IMR-90 (cell line): Measurements from ENCODE around the gene GATA5. TPM values are rescaled to one million over a fixed set of nuclear protein-coding genes. Genes with fewer than 3 reads are reported as not detected.

ENCODE experiments used
- ATAC-seq: fragments of 200-7000 bp; cut with Tn5 transposase; 2 replicates; pipeline ENCODE4 v1.9.1; 2020; ENCODE audit warnings: low read depth, mild to moderate bottlenecking, moderate library complexity
- BruUV-seq: library from RNA; stranded (reverse); fragments of 400-500 nt; replicated peaks from 2 replicates; lab custom pipeline; 2021; lab: Mats Ljungman, UMichigan
- CTCF ChIA-PET: fragments of 300-600 bp; formaldehyde crosslinking; extraction: SDS; loops from one replicate; lab custom pipeline; 2021; ENCODE audit warnings: antibody characterized with exemption; lab: Yijun Ruan, JAX
- POLR2A ChIA-PET: fragments of 300-600 bp; sonication (Branson Sonifier 250); formaldehyde crosslinking; loops from one replicate; lab custom pipeline; 2022; ENCODE audit warnings: antibody characterized with exemption; ENCODE audit not compliant: unreplicated experiment; lab: Charles Lee
- DNase-seq: peaks from one replicate; pipeline ENCODE4 v3.0.0; 2013
- H2AFZ ChIP-seq: replicated peaks from 2 replicates; pipeline ENCODE3; 2013; ENCODE audit warnings: low read length, mild to moderate bottlenecking; ENCODE audit not compliant: poor library complexity
- H2AK5ac ChIP-seq: 2 replicates; pipeline ENCODE4 v1.6.1; 2013; ENCODE audit warnings: low read depth, low read length, inconsistent platforms
- H2AK9ac ChIP-seq: replicated peaks from 2 replicates; pipeline ENCODE3; 2013; ENCODE audit warnings: mild to moderate bottlenecking, low read depth, low read length, moderate library complexity; ENCODE audit not compliant: poor library complexity
- H2BK120ac ChIP-seq: 2 replicates; pipeline ENCODE4 v1.6.1; 2013; ENCODE audit warnings: low read depth, low read length, inconsistent platforms
- H2BK15ac ChIP-seq: 3 replicates; pipeline ENCODE4 v1.6.1; 2013; ENCODE audit warnings: low read depth, low read length, inconsistent platforms
- H2BK20ac ChIP-seq: 2 replicates; pipeline ENCODE4 v1.6.1; 2013; ENCODE audit warnings: low read depth, mild to moderate bottlenecking, inconsistent platforms, low read length, moderate library complexity
- H2BK5ac ChIP-seq: 2 replicates; pipeline ENCODE4 v1.6.1; 2013; ENCODE audit warnings: mild to moderate bottlenecking, low read depth, low read length, inconsistent platforms; ENCODE audit not compliant: poor library complexity, severe bottlenecking
- H3K14ac ChIP-seq: replicated peaks from 2 replicates; pipeline ENCODE4 v1.6.1; 2013; ENCODE audit warnings: low read depth, low read length, inconsistent platforms
- H3K18ac ChIP-seq: 2 replicates; pipeline ENCODE4 v1.6.1; 2013; ENCODE audit warnings: low read depth, low read length, control low read depth
- H3K23ac ChIP-seq: 2 replicates; pipeline ENCODE4 v1.6.1; 2013; ENCODE audit warnings: low read depth, low read length, inconsistent platforms
- H3K27ac ChIP-seq: 2 replicates; pipeline ENCODE4 v1.5.1; 2013; ENCODE audit warnings: mild to moderate bottlenecking, control low read depth, low read length; ENCODE audit not compliant: insufficient read depth
- H3K27me3 ChIP-seq: 2 replicates; pipeline ENCODE4 v1.6.1; 2013; ENCODE audit warnings: low read length; ENCODE audit not compliant: control insufficient read depth, insufficient read depth
- H3K36me3 ChIP-seq: 2 replicates; pipeline ENCODE4 v1.6.1; 2013; ENCODE audit warnings: low read length, mixed read lengths; ENCODE audit not compliant: control insufficient read depth, insufficient read depth
- H3K4ac ChIP-seq: 2 replicates; pipeline ENCODE4 v1.6.1; 2013; ENCODE audit warnings: low read depth, low read length, inconsistent platforms
- H3K4me1 ChIP-seq: 2 replicates; pipeline ENCODE4 v1.6.1; 2013; ENCODE audit warnings: low read length, mixed read lengths; ENCODE audit not compliant: control insufficient read depth, insufficient read depth
- H3K4me2 ChIP-seq: 2 replicates; pipeline ENCODE4 v1.6.1; 2013; ENCODE audit warnings: low read depth, mild to moderate bottlenecking, control low read depth, low read length, moderate library complexity
- H3K4me3 ChIP-seq: 2 replicates; pipeline ENCODE4 v1.5.1; 2013; ENCODE audit warnings: low read depth, mild to moderate bottlenecking, control low read depth, low read length, moderate library complexity; ENCODE audit not compliant: insufficient read depth
- H3K56ac ChIP-seq: 2 replicates; pipeline ENCODE4 v1.6.1; 2013; ENCODE audit warnings: low read length, inconsistent platforms; ENCODE audit not compliant: insufficient read depth; ENCODE audit errors: extremely low read depth
- H3K79me1 ChIP-seq, 2 experiments: 2 replicates each; pipeline ENCODE4 v1.6.1; 2013; ENCODE audit warnings: low read length in 2 of 2, inconsistent platforms in 1 of 2, low read depth in 1 of 2
- H3K9ac ChIP-seq: 2 replicates; pipeline ENCODE4 v1.6.1; 2013; ENCODE audit warnings: low read depth, low read length, control low read depth
- H3K9me1 ChIP-seq: 2 replicates; pipeline ENCODE4 v1.6.1; 2013; ENCODE audit warnings: low read length, inconsistent platforms; ENCODE audit not compliant: insufficient read depth
- H3K9me3 ChIP-seq: 2 replicates; pipeline ENCODE4 v1.6.1; 2013; ENCODE audit warnings: low read length; ENCODE audit not compliant: control insufficient read depth, insufficient read depth
- H4K20me1 ChIP-seq: 2 replicates; pipeline ENCODE4 v1.6.1; 2013; ENCODE audit warnings: low read length, inconsistent platforms; ENCODE audit not compliant: insufficient read depth
- H4K5ac ChIP-seq: 2 replicates; pipeline ENCODE4 v1.6.1; 2013; ENCODE audit warnings: mild to moderate bottlenecking, low read depth, low read length, control low read depth
- H4K8ac ChIP-seq, 2 experiments: 2 replicates each; pipeline ENCODE4 v1.6.1; 2013; ENCODE audit warnings: low read depth in 2 of 2, low read length in 2 of 2, control low read depth in 1 of 2, inconsistent platforms in 1 of 2
- H4K91ac ChIP-seq: 2 replicates; pipeline ENCODE4 v1.6.1; 2013; ENCODE audit warnings: low read depth, low read length, inconsistent platforms; ENCODE audit not compliant: insufficient read depth
- BHLHE40 ChIP-seq: fragments of 150-350 bp; IDR thresholded peaks from 2 replicates; pipeline ENCODE4 v1.6.1; 2016; ENCODE audit warnings: mild to moderate bottlenecking, low read depth, low read length
- CEBPB ChIP-seq: IDR thresholded peaks from 2 replicates; pipeline ENCODE4 v1.6.1; 2012; ENCODE audit warnings: low read depth, low read length, improper control_type of control experiment
- FOS ChIP-seq: fragments of 150-350 bp; IDR thresholded peaks from 2 replicates; pipeline ENCODE4 v1.6.1; 2016; ENCODE audit warnings: low read depth, low read length
- MXI1 ChIP-seq: IDR thresholded peaks from 2 replicates; pipeline ENCODE4 v1.6.1; 2012; ENCODE audit warnings: low read depth, mild to moderate bottlenecking, low read length, moderate library complexity, borderline replicate concordance
- POLR2A ChIP-seq: IDR thresholded peaks from 2 replicates; pipeline ENCODE4 v1.6.1; 2012; ENCODE audit warnings: mild to moderate bottlenecking, low read depth, low read length
- RAD21 ChIP-seq: IDR thresholded peaks from 2 replicates; pipeline ENCODE4 v1.6.1; 2012; ENCODE audit warnings: low read length, improper control_type of control experiment
- RCOR1 ChIP-seq: IDR thresholded peaks from 2 replicates; pipeline ENCODE4 v1.6.1; 2012; ENCODE audit warnings: mild to moderate bottlenecking, low read length, improper control_type of control experiment; ENCODE audit not compliant: insufficient replicate concordance
- RFX5 ChIP-seq: IDR thresholded peaks from 2 replicates; pipeline ENCODE4 v1.8.0; 2012; ENCODE audit warnings: low read depth, mild to moderate bottlenecking, low read length, moderate library complexity
- SMC3 ChIP-seq: fragments of 150-350 bp; IDR thresholded peaks from 2 replicates; pipeline ENCODE4 v1.6.1; 2016; ENCODE audit warnings: low read depth, mild to moderate bottlenecking, antibody characterized with exemption, low read length, moderate library complexity
- USF2 ChIP-seq: fragments of 150-350 bp; IDR thresholded peaks from 2 replicates; pipeline ENCODE4 v1.6.1; 2017; ENCODE audit warnings: mild to moderate bottlenecking, antibody characterized with exemption, low read length, low read depth
- WGBS, 2 experiments: methylation state at CpG; one replicate each; pipeline versions ENCODE4 v1.1.5 to v1.1.7; 2013; ENCODE audit warnings: missing lambda C conversion rate in 2 of 2; ENCODE audit not compliant: insufficient read length in 1 of 2; ENCODE audit errors: extremely low coverage in 2 of 2; 5-methylcytosine and 5-hydroxymethylcytosine counted together
- dilution Hi-C: fragments of 300-500 bp; cut with HindIII; formaldehyde crosslinking; loops from one replicate; pipeline ENCODE4 v1.14.3; 2018; ENCODE audit warnings: low sequenced_read_pairs; ENCODE audit not compliant: unreplicated experiment
- in situ Hi-C: fragments of 300-500 bp; cut with MboI; formaldehyde crosslinking; loops from 3 replicates; pipeline ENCODE4 v1.14.3; 2019; ENCODE audit warnings: low sequenced_read_pairs, inconsistent platforms, mixed read lengths
- intact Hi-C: fragments of 100-400 bp; cut with micrococcal nuclease; formaldehyde crosslinking; loops from 2 replicates; pipeline ENCODE4 v1.10.0; 2022
- polyA plus RNA-seq, 3 experiments: library from polyadenylated mRNA; depleted of rRNA; stranded (reverse); fragments of >200 nt; gene quantifications; 2 replicates each; pipeline ENCODE4 v1.2.3, GENCODE V29; 2012; ENCODE audit warnings: low replicate concordance in 1 of 3
- total RNA-seq: library from RNA; depleted of rRNA; stranded (reverse); fragments of >200 nt; gene quantifications from 2 replicates; pipeline ENCODE4 v1.2.3, GENCODE V29; 2012

GATA5 gene
- total and polyA plus RNA-seq, 2 of the 4 experiments (the other 2 are of a cell fraction), result not detected

GRCh38 chr20:62420846-62421715 lies 54.7 kb downstream of the GATA5 start:
- Histone ChIP-seq H3K9me1 (peaks cover 6% of the 10 kb centered on the region; the same call in 1 of the 2 replicates), H3K56ac (no peak overlapping the region), H3K36me3 (no peaks in the 10 kb centered on the region), H3K23ac (no peak overlapping the region), H2BK20ac (no peak overlapping the region), H3K27ac (no peak overlapping the region), H3K4me2 (no peak overlapping the region), H2AFZ (no peak overlapping the region), H2BK120ac (no peak overlapping the region), H2BK5ac (no peak overlapping the region), H4K91ac (no peak overlapping the region), H2AK5ac (no peak overlapping the region), H2AK9ac (no peak overlapping the region), H3K18ac (no peak overlapping the region), H3K79me1 (no peaks in the 10 kb centered on the region), H3K4me3 (no peak overlapping the region), H3K9ac (no peak overlapping the region), H3K4ac (no peak overlapping the region), H3K4me1 (no peaks in the 10 kb centered on the region), H2BK15ac (no peak overlapping the region), H4K20me1 (no peaks in the 10 kb centered on the region; the same call in 1 of the 2 replicates), H4K8ac (no peak overlapping the region), H3K14ac (no peak overlapping the region), H3K9me3 (no peaks in the 10 kb centered on the region), H3K27me3 (peaks cover 14% of the 10 kb centered on the region; the same call in 1 of the 2 replicates), H4K5ac (no peak overlapping the region)
- BruUV-seq, result no TSS peak
- 85% methylated on average over 7 of the region's 24 CpGs; no CpG with 5 or more reads in 1 of the 2 experiments for WGBS, 2 experiments
- TF ChIP-seq BHLHE40, result no peak
- no peak for TF ChIP-seq RFX5
- TF ChIP-seq CEBPB, result no peak
- TF ChIP-seq FOS, result no peak
- TF ChIP-seq SMC3, result no peak
- TF ChIP-seq RAD21, result no peak
- TF ChIP-seq POLR2A, result no peak
- TF ChIP-seq USF2, result no peak
- TF ChIP-seq MXI1, result no peak
- TF ChIP-seq RCOR1, result no peak
- DNase-seq (no peak), ATAC-seq (no peak)
- in situ Hi-C loops, result no loop called here
- intact Hi-C loops, result no loop called here
- ChIA-PET POLR2A (no interaction called here), CTCF (no interaction called here)
- dilution Hi-C loops, result no loop called here
